ENCODE results near the gene CCDC194.
A peak's percentile ranks its signal among the peaks of the same experiment; 100 is the strongest.

The CCDC194 gene

DNA sequence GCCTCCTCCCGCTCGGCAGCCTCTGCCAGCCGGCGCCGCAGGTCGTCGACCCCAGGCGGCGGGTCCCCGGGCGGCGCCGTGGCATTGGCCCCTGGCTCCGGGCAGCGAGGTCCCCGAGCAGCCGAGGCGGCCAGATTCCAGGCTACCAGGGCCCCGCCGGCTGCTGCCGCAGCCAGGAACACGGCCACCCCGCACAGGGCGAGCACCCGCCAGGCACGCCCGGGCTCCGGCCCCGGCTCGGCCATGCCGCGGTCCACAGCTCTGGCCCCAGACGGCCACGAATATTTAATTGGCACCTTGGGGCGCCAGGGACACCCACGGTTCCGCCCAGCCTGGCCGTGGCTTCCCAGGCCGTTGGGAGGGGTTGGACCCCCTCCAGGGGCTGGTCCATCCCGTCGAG, at the start of gene CCDC194:
TSS of gene CCDC194 (minus strand) at position 283 of the 400 bp plus-strand sequence. CDS start at position 245, 38 bp downstream.
- CTCF ChIA-PET = interaction anchor here (0.7 to 3.0 kb wide), 12 partner anchors 9 to 457 kb away, joined by 3 to 10 read pairs (median 4); partner anchors contain the start of genes DDA1, MVB12A and TMEM221
- POLR2A ChIA-PET = no interaction called here
- TF ChIP-seq CTCF (IDR thresholded peaks at IDR 0.05; ENCODE audit: control extremely low read depth, extremely low read depth, low read depth, missing control alignments) = no peak
- DNase-seq (ENCODE audit: extremely low spot score) = no peak

GRCh38 chr19:17441241-17442021, 47.4 kb upstream of the CCDC194 start:
- peak; percentile 37 for TF ChIP-seq CTCF (IDR thresholded peaks at IDR 0.05; ENCODE audit: control extremely low read depth, extremely low read depth, low read depth, missing control alignments)
- peak; percentile 37 for DNase-seq (ENCODE audit: extremely low spot score)
- ChIA-PET POLR2A (interaction anchor here (0.7 kb wide), 1 partner anchor 23 kb away, joined by 3 read pairs; no protein-coding TSS in a partner anchor), CTCF (interaction anchor here (0.8 to 1.8 kb wide), 11 partner anchors 8 to 233 kb away, joined by 3 to 8 read pairs (median 3); no protein-coding TSS in a partner anchor)

DNA sequence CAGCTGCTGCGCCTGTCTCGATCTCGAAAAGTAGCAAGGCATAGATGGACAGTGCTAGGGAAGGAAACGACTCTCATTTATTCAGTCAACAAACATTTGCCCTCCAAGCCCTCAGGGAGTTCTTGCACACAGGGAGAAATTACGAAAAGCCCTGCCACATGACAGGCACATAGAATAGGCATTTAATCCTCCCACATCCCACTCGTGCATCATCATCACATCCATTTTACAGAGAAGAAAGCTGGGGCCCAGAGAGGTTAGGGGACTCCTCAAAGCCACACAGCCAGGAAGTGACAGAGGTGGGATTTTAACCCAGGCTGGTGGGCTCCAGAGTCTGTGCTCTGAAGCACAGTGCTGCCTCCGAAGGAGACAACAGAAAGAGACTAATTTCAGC, 42.9 kb upstream of the CCDC194 start:
- TF ChIP-seq CTCF (IDR thresholded peaks at IDR 0.05; ENCODE audit: control extremely low read depth, extremely low read depth, low read depth, missing control alignments) = no peak
- POLR2A ChIA-PET = no interaction called here
- CTCF ChIA-PET = interaction anchor here (0.9 to 1.3 kb wide), 4 partner anchors 11 to 60 kb away, joined by 3 to 7 read pairs (median 4); partner anchors contain the start of gene TMEM221

GRCh38 chr19:17436094-17436873, 42.3 kb upstream of the CCDC194 start:
- CTCF ChIA-PET = interaction anchor here (0.9 to 1.3 kb wide), 4 partner anchors 11 to 60 kb away, joined by 3 to 7 read pairs (median 4); partner anchors contain the start of gene TMEM221
- no peak for DNase-seq (ENCODE audit: extremely low spot score)
- no peak for TF ChIP-seq CTCF (IDR thresholded peaks at IDR 0.05; ENCODE audit: control extremely low read depth, extremely low read depth, low read depth, missing control alignments)
- POLR2A ChIA-PET = no interaction called here

More for the DNA sequence above, 42.9 kb upstream of the CCDC194 start:
- no peak for DNase-seq (ENCODE audit: extremely low spot score)

DNA sequence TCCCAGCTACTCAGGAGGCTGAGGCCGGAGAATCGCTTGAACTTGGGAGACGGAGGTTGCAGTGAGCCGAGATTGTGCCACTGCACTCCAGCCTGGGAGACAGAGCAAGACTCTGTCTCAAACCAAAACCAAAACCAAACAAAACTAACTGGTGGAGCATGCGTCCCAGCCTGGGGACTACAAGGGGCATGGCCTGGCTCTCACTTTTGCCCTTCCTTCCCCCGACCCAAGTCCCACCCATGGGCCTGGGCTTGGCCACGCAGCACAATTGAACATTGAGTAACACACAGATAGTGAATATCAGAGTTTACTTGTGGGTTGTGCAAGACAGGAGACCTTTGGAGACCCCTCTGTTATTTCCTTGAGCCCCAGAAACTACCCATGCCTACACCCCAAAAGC, 41.2 kb upstream of the CCDC194 start:
- POLR2A ChIA-PET = no interaction called here
- no peak for TF ChIP-seq CTCF (IDR thresholded peaks at IDR 0.05; ENCODE audit: control extremely low read depth, extremely low read depth, low read depth, missing control alignments)
- CTCF ChIA-PET = no interaction called here
- DNase-seq (ENCODE audit: extremely low spot score) = no peak

GRCh38 chr19:17431417-17431816, 37.4 kb upstream of the CCDC194 start:
- ChIA-PET CTCF (interaction anchor here (0.9 to 1.7 kb wide), 3 partner anchors 10 to 34 kb away, joined by 3 to 5 read pairs (median 4); no protein-coding TSS in a partner anchor), POLR2A (no interaction called here)
- no peak for TF ChIP-seq CTCF (IDR thresholded peaks at IDR 0.05; ENCODE audit: control extremely low read depth, extremely low read depth, low read depth, missing control alignments)
- no peak for DNase-seq (ENCODE audit: extremely low spot score)

Measured in GM10248 (cell line).